MCF 10A (cell line): ENCODE results near the gene HOGA1. TPM values are rescaled to one million over a fixed set of nuclear protein-coding genes. Genes with fewer than 3 reads are reported as not detected.
A peak's percentile ranks its signal among the peaks of the same experiment; 100 is the strongest.
"Not testable (repeated sequence)": the region's sequence is repeated elsewhere in the genome, so short reads cannot be mapped to it uniquely, and the experiment has no call there.

ENCODE experiments used
- BruUV-seq: library from RNA; stranded (reverse); fragments of 400-500 nt; replicated peaks from 2 replicates; lab custom pipeline; 2021; lab: Mats Ljungman, UMichigan
- CTCF ChIA-PET: fragments of 300-600 bp; sonication (Branson Sonifier 250); formaldehyde crosslinking; extraction: SDS; loops from one replicate; lab custom pipeline; 2021; ENCODE audit warnings: antibody characterized with exemption, inconsistent platforms; lab: Yijun Ruan, JAX
- POLR2A ChIA-PET: fragments of 300-600, 350-650 bp; sonication (Branson Sonifier 250); formaldehyde crosslinking; extraction: SDS; loops from one replicate; lab custom pipeline; 2020; ENCODE audit warnings: antibody characterized with exemption, inconsistent platforms; lab: Yijun Ruan, JAX
- DNase-seq: peaks from one replicate; pipeline ENCODE4 v3.0.0-alpha.2; 2018; ENCODE audit not compliant: unreplicated experiment
- H3K27ac Mint-ChIP-seq: one replicate; pipeline ENCODE4 v1.8.0; 2022; ENCODE audit warnings: mild to moderate bottlenecking, low read depth, mixed read lengths; ENCODE audit not compliant: unreplicated experiment
- H3K27me3 Mint-ChIP-seq: one replicate; pipeline ENCODE4 v1.8.0; 2022; ENCODE audit warnings: mixed read lengths; ENCODE audit not compliant: insufficient read depth, unreplicated experiment
- H3K36me3 Mint-ChIP-seq: one replicate; pipeline ENCODE4 v1.8.0; 2022; ENCODE audit warnings: mild to moderate bottlenecking, moderate library complexity, mixed read lengths; ENCODE audit not compliant: insufficient read depth, unreplicated experiment
- H3K4me1 Mint-ChIP-seq: one replicate; pipeline ENCODE4 v1.8.0; 2022; ENCODE audit warnings: mixed read lengths; ENCODE audit not compliant: insufficient read depth, unreplicated experiment
- H3K4me3 Mint-ChIP-seq: one replicate; pipeline ENCODE4 v1.8.0; 2022; ENCODE audit warnings: mild to moderate bottlenecking, moderate library complexity, mixed read lengths; ENCODE audit not compliant: unreplicated experiment
- H3K9me3 Mint-ChIP-seq: one replicate; pipeline ENCODE4 v1.8.0; 2022; ENCODE audit warnings: mixed read lengths; ENCODE audit not compliant: unreplicated experiment
- intact Hi-C: fragments of 100-400 bp; cut with micrococcal nuclease; formaldehyde crosslinking; loops from 2 replicates; pipeline ENCODE4 v1.14.1; 2022
- total RNA-seq: library from RNA; stranded (reverse); gene quantifications from 2 replicates; pipeline ENCODE4 v1.2.3, GENCODE V29; 2022
- TF ChIP-seq, protein P1 (sequence below): fragments of 200-600 bp; IDR thresholded peaks from one replicate; pipeline ENCODE4 v1.8.0; 2022; ENCODE audit warnings: antibody characterized with exemption, mild to moderate bottlenecking; ENCODE audit not compliant: unreplicated experiment

The HOGA1 gene
- total RNA-seq, 1 experiment from 2014 or later: 1.7 TPM

DNA sequence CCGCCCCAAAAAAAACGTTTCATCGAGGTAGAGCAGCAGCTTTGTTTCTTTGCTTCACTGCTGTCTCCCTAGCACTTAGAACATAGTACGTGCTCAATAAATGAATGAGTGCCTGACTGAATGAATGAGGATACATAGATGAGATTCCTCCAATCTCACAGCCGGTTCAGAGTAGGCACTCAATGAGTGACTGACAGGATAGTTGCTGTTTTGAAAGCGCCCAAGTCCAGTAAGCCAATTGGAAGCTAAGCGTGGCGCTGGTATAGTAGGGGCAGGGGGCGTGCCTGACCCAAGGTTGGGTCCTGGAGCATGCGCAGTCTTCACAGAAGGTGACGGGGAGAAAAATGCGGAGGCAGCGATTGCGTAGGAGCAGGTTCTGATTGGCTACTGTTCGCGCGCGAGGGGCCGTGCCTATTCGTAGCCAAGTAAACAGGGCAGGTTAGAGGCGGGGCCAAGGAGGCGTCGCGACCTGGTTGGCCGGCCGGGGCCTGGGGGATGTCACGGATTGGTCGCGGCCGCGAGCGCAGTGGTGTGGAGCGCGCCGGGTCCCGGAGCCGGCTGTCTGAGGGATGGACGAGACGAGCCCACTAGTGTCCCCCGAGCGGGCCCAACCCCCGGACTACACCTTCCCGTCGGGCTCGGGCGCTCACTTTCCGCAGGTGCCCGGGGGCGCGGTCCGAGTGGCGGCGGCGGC, 56.1 kb downstream of the HOGA1 start, which contains the start of gene PI4K2A:
TSS of gene PI4K2A (plus strand) at position 498 of the 694 bp plus-strand sequence. CDS start at position 570, 72 bp downstream.
- H3K36me3 Mint-ChIP-seq: peaks cover 15% of the 10 kb centered on the region
- BruUV-seq: no TSS peak
- peak within 1 kb of the TSS; percentile 87 for H3K4me3 Mint-ChIP-seq
- CTCF ChIA-PET: interaction anchor here (1.3 kb wide), 1 partner anchor 176 kb away, joined by 4 read pairs; no protein-coding TSS in a partner anchor
- peak within 1 kb of the TSS; percentile 10 for H3K27ac Mint-ChIP-seq
- intact Hi-C loops: loop anchor here (5.0 kb wide), 1 partner anchor 47 kb away; the partner anchor contains the start of gene AVPI1
- POLR2A ChIA-PET: interaction anchor here (0.6 to 3.9 kb wide), 35 partner anchors 9 to 349 kb away, joined by 3 to 57 read pairs (median 4); partner anchors contain the start of genes ANKRD2, AVPI1, MARVELD1 and ZFYVE27
- TF ChIP-seq, protein P1, sequence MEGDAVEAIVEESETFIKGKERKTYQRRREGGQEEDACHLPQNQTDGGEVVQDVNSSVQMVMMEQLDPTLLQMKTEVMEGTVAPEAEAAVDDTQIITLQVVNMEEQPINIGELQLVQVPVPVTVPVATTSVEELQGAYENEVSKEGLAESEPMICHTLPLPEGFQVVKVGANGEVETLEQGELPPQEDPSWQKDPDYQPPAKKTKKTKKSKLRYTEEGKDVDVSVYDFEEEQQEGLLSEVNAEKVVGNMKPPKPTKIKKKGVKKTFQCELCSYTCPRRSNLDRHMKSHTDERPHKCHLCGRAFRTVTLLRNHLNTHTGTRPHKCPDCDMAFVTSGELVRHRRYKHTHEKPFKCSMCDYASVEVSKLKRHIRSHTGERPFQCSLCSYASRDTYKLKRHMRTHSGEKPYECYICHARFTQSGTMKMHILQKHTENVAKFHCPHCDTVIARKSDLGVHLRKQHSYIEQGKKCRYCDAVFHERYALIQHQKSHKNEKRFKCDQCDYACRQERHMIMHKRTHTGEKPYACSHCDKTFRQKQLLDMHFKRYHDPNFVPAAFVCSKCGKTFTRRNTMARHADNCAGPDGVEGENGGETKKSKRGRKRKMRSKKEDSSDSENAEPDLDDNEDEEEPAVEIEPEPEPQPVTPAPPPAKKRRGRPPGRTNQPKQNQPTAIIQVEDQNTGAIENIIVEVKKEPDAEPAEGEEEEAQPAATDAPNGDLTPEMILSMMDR: no peak
- no peaks in the 10 kb centered on the region for H3K27me3 Mint-ChIP-seq
- DNase-seq: peak; percentile 99
- H3K4me1 Mint-ChIP-seq: peaks cover 15% of the 10 kb centered on the region
- H3K9me3 Mint-ChIP-seq: no peaks in the 10 kb centered on the region

- H3K4me1 Mint-ChIP-seq: peaks cover 15% of the 10 kb centered on the region
- BruUV-seq: TSS peak; percentile 57
- TF ChIP-seq, protein P1: no peak
- H3K4me3 Mint-ChIP-seq: peak overlapping the region; percentile 87
- peaks cover 23% of the 10 kb centered on the region for H3K36me3 Mint-ChIP-seq
- no peaks in the 10 kb centered on the region for H3K27me3 Mint-ChIP-seq
- peak; percentile 34 for DNase-seq
- CTCF ChIA-PET: interaction anchor here (0.6 to 1.6 kb wide), 4 partner anchors 10 to 177 kb away, joined by 3 to 5 read pairs (median 4); no protein-coding TSS in a partner anchor
- peak overlapping the region; percentile 10 for H3K27ac Mint-ChIP-seq
- H3K9me3 Mint-ChIP-seq: no peaks in the 10 kb centered on the region
- POLR2A ChIA-PET: interaction anchor here (0.5 to 3.9 kb wide), 48 partner anchors 9 to 308 kb away, joined by 3 to 57 read pairs (median 4); partner anchors contain the start of genes ANKRD2, AVPI1, MARVELD1 and UBTD1
- intact Hi-C loops: loop anchor here (5.0 kb wide), 1 partner anchor 46 kb away; the partner anchor contains the start of gene AVPI1
These were observed 57.0 kb downstream of the HOGA1 start for GRCh38 chr10:97640868-97641811.

DNA sequence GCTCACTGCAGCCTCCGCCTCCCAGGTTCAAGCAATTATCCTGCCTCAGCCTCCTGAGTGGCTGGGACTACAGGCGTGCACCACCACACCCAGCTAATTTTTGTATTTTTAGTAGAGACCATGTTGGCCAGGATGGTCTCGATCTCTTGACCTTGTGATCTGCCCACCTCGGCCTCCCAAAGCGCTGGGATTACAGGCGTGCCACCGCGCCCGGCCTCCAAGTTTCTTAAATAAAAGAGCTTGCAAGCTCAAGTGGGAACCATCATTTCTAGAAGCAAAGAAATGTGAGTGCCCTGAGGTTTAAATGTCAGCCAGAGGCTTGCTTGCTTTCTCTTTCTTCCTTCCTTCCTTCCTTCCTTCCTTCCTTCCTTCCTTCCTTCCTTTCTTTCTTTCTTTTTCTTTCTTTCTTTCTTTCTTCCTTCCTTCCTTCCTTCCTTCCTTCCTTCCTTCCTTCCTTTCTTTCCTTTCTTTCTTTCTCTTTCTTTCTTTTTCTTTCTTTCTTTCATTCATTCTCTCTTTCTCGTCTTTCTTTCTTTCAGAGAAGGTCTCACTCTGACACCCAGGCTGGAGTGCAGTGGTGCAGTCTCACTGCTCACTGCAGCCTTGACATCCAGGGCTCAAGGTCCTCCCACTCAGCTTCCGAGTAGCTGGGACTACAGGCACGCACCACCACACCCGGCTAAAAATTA, 58.4 kb downstream of the HOGA1 start:
- H3K9me3 Mint-ChIP-seq, DNase-seq, BruUV-seq, H3K27me3 Mint-ChIP-seq: not testable (repeated sequence)
- POLR2A ChIA-PET: interaction anchor here (0.7 to 3.9 kb wide), 15 partner anchors 7 to 195 kb away, joined by 3 to 57 read pairs (median 9); partner anchors contain the start of genes ANKRD2, AVPI1, MARVELD1 and UBTD1
- intact Hi-C loops: loop anchor here (5.0 kb wide), 1 partner anchor 45 kb away; the partner anchor contains the start of gene AVPI1
- Mint-ChIP-seq H3K36me3 (peaks cover 34% of the 10 kb centered on the region), H3K27ac (peak overlapping the region; percentile 71), H3K4me1 (peaks cover 20% of the 10 kb centered on the region), H3K4me3 (peak overlapping the region; percentile 87)
- CTCF ChIA-PET: interaction anchor here (0.5 to 1.6 kb wide), 8 partner anchors 18 to 75 kb away, joined by 3 to 5 read pairs (median 3); no protein-coding TSS in a partner anchor
